GM19438 (cell line): Measurements from ENCODE around the gene GNB4.
A peak's percentile ranks its signal among the peaks of the same experiment; 100 is the strongest.

ENCODE experiments used
- ATAC-seq: cut with Tn5 transposase; IDR thresholded peaks from one replicate; pipeline ENCODE4 v1.9.1; 2021; ENCODE audit warnings: low read depth; ENCODE audit not compliant: unreplicated experiment

Gene GNB4

DNA sequence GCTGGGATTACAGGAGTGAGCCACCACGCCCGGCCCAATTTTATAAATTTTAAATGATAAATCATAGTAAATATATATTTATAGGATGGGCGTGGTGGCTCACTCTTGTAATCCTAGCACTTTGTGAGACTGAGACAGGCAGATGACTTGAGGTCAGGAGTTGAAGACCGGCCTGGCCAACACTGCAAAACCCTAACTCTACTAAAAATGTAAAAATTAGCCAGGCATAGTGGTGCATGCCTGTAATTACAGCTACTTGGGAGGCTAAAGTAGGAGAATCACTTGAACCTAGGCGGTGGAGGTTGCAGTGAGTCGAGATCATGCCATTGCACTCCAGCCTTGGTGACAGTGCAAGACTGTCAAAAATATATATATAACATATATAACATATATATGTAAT lies 77.3 kb downstream of the GNB4 start:
- ATAC-seq: no peak

- no peak for ATAC-seq
These were observed 81.6 kb downstream of the GNB4 start for GRCh38 chr3:179369621-179370020.

- no peak for ATAC-seq
These were observed 87.9 kb downstream of the GNB4 start for GRCh38 chr3:179363332-179363731.

GRCh38 chr3:179355996-179356395 lies 95.3 kb downstream of the GNB4 start:
- no peak for ATAC-seq

DNA sequence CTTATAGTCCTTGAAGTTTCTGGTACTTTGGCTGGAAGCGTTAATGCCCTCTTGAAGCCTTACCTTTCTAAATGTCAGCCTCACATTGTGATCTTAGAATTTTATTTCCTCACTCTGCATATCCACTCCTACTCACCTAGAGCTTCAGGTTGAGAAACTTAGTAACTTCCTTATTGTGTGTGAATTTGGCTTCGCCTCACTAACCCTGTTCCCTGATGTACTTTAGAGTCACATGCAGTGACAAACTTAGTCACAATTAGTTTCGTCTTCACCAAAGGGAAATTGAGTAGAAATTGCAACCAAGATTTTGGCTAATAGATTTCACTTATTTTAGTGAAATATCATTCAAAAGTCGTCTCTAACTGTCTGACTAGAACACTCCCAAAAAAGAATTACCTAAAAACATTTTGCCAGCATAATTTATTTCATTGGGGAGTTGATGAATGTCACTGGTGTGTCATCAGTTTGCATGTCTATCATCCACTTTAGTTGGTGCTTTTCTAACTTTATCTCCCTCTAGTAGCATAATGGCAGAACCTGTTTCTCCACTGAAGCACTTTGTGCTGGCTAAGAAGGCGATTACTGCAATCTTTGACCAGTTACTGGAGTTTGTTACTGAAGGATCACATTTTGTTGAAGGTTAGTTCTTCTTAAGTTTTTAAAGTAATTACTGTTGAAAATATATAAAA lies 102.8 kb downstream of the GNB4 start:
- peak; percentile 56 for ATAC-seq

DNA sequence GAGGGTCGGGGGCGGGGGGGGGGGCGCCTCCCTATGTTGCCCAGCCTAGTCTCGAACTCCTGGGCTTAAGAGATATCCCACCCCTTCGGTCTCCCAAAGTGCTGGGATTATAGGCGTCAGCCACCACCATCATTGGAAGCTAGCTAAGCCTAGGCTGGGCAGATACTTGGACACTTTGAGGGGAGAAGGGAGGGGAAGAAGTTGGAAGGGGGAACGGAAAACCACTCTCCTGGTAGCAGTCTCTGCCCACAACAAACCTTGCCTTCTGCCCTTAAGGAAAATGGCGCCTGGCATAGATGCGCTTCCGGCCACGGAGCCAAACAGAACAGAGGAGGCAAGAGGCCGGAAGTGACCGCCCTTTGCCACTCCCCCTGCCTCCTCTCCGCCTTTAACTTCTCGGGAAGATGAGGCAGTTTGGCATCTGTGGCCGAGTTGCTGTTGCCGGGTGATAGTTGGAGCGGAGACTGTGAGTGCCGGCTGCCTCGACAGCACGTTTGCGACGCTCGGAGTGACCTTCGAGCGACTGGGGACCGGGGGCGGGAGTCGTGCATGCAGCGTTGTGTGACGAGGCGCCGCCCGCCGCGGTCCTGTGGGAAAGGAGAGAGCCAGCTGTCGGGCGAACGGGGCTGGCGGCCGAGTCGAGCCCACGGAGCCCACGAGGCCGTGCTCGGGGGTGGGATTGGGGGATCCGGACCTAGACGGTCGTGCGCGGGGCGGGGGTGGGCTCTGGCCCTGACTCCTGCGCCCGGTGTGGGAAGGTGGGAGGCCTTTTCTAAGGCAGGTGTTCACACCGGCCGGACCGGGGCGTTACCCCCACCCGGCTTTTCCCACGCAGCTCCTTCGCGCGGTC lies 103.7 kb downstream of the GNB4 start, which contains the start of gene MFN1:
Gene MFN1 (plus strand): TSS at position 365 of the 850 bp plus-strand sequence. CDS start 1,143 bp downstream, outside the sequence.
- peak; percentile 93 for ATAC-seq
